Neural progenitor cell (in vitro differentiated cells): ENCODE data around the gene ATP6V0E1.

ENCODE experiments used
- EZH2 ChIP-seq: fragments of 200-600 bp; sonication (generic); IDR thresholded peaks from 2 replicates; pipeline ENCODE4 v1.6.1; 2017; ENCODE audit warnings: antibody characterized with exemption, mild to moderate bottlenecking, moderate library complexity
- TF ChIP-seq, protein P1 (sequence below): fragments of 200-600 bp; sonication (generic); IDR thresholded peaks from 2 replicates; pipeline ENCODE4 v1.5.1; 2017; ENCODE audit warnings: antibody characterized with exemption, mild to moderate bottlenecking

- no peak for TF ChIP-seq EZH2
- TF ChIP-seq, protein P1, sequence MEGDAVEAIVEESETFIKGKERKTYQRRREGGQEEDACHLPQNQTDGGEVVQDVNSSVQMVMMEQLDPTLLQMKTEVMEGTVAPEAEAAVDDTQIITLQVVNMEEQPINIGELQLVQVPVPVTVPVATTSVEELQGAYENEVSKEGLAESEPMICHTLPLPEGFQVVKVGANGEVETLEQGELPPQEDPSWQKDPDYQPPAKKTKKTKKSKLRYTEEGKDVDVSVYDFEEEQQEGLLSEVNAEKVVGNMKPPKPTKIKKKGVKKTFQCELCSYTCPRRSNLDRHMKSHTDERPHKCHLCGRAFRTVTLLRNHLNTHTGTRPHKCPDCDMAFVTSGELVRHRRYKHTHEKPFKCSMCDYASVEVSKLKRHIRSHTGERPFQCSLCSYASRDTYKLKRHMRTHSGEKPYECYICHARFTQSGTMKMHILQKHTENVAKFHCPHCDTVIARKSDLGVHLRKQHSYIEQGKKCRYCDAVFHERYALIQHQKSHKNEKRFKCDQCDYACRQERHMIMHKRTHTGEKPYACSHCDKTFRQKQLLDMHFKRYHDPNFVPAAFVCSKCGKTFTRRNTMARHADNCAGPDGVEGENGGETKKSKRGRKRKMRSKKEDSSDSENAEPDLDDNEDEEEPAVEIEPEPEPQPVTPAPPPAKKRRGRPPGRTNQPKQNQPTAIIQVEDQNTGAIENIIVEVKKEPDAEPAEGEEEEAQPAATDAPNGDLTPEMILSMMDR: no peak
Observed at GRCh38 chr5:173004013-173004412, 20.4 kb downstream of the ATP6V0E1 start.
